Measurements from ENCODE around the gene DSCAML1.

GRCh38 chr11:117482881-117483280, 314.1 kb downstream of the DSCAML1 start:
- TF ChIP-seq FOXK2 (IDR thresholded peaks at IDR 0.05) (no peak), FOXM1 (IDR thresholded peaks at IDR 0.05; ENCODE audit: borderline replicate concordance) (no peak), ARNT (IDR thresholded peaks at IDR 0.05) (no peak), HDGF (IDR thresholded peaks at IDR 0.05; ENCODE audit: borderline replicate concordance) (no peak), SP1 (IDR thresholded peaks at IDR 0.05) (no peak)
